Sigmoid colon (tissue), 3 donors: ENCODE data around the gene ATP2C1.

Source experiments
- CTCF ChIP-seq, 4 experiments: fragments of 450-650 bp in 3 of 4; fragments of 200-600 bp in 1 of 4; IDR thresholded peaks; one replicate each; pipeline ENCODE4 v1.5.1; 2016 to 2019; ENCODE audit warnings: antibody characterized with exemption in 4 of 4, mild to moderate bottlenecking in 3 of 4, moderate library complexity in 2 of 4
- POLR2A ChIP-seq, 2 donors: fragments of 450-650 bp; IDR thresholded peaks; one replicate each; pipeline ENCODE4 v1.6.1; 2016; ENCODE audit warnings: antibody characterized with exemption in 2 of 2, mild to moderate bottlenecking in 2 of 2, moderate library complexity in 2 of 2

DNA sequence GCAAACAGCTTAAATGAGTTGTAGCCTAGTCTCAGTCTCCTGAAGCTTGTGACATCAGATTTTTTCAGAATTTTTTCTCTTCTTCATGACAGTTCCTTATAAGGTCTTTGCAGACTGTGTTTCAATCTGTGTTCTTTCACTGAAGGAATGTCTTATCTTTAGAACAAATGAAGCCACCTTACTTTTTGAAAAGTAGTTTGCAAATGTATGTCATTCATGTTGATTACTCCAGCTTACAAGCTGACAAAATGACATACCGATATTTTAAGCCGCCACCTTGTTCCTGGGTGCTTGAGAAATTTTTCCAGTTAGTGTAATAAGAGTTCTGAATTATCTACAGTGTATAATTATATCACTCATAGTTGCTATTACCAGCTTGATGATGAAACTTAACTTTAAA, 75.7 kb downstream of the ATP2C1 start:
- no peak for TF ChIP-seq POLR2A (IDR thresholded peaks at IDR 0.05)
- no peak for TF ChIP-seq CTCF (IDR thresholded peaks at IDR 0.05)
